ENCODE results near the gene FGF14.

- TF ChIP-seq CTCF (optimal IDR thresholded peaks at IDR 0.05 in 1 of 3, IDR thresholded peaks at IDR 0.05 in 1 of 3, conservative IDR thresholded peaks at IDR 0.05 in 1 of 3; ENCODE audit: extremely low read depth in 1 of 3, insufficient read depth in 2 of 3, low read length in 3 of 3) (no peak), EZH2 (IDR thresholded peaks at IDR 0.05; ENCODE audit: low read length) (no peak)
Measured at GRCh38 chr13:102361113-102361512, 40.7 kb downstream of the FGF14 start.

All from keratinocyte (primary cell).